AG09309 (cell line): ENCODE results near the gene A1CF.
"Not testable (repeated sequence)": the region's sequence is repeated elsewhere in the genome, so short reads cannot be mapped to it uniquely, and the experiment has no call there.

Experiments
- DNase-seq: peaks from one replicate; pipeline ENCODE4 v3.0.0-alpha.2; 2010; ENCODE audit warnings: low read depth
- H3K4me3 ChIP-seq: 2 replicates; pipeline ENCODE4 v1.5.1; 2011; ENCODE audit warnings: mild to moderate bottlenecking, low read depth, low read length, moderate library complexity; ENCODE audit not compliant: control insufficient read depth
- TF ChIP-seq, protein P1 (sequence below): IDR thresholded peaks from 2 replicates; pipeline ENCODE4 v1.5.1; 2011; ENCODE audit warnings: mild to moderate bottlenecking, low read depth, low read length, inconsistent platforms; ENCODE audit not compliant: insufficient read depth, control insufficient read depth; ENCODE audit errors: missing control alignments

Gene A1CF

DNA sequence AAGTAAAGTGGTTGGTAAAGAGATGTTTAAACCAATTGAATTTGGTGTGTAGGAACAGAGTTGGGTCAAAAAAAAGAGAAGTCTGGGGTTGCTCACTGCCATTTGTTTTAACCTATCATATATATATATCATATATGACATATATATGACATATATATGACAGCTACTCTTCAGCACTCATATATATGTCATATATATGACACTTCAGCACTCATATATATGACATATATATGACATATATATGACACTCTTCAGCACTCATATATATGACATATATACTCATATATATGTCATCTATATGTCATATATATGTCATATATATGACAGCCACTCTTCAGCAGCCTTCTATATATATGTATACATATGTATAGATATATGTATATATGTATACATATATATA, 8.9 kb upstream of the A1CF start:
- no peak overlapping the region for H3K4me3 ChIP-seq
- TF ChIP-seq, protein P1, sequence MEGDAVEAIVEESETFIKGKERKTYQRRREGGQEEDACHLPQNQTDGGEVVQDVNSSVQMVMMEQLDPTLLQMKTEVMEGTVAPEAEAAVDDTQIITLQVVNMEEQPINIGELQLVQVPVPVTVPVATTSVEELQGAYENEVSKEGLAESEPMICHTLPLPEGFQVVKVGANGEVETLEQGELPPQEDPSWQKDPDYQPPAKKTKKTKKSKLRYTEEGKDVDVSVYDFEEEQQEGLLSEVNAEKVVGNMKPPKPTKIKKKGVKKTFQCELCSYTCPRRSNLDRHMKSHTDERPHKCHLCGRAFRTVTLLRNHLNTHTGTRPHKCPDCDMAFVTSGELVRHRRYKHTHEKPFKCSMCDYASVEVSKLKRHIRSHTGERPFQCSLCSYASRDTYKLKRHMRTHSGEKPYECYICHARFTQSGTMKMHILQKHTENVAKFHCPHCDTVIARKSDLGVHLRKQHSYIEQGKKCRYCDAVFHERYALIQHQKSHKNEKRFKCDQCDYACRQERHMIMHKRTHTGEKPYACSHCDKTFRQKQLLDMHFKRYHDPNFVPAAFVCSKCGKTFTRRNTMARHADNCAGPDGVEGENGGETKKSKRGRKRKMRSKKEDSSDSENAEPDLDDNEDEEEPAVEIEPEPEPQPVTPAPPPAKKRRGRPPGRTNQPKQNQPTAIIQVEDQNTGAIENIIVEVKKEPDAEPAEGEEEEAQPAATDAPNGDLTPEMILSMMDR: no peak
- DNase-seq: no peak

DNA sequence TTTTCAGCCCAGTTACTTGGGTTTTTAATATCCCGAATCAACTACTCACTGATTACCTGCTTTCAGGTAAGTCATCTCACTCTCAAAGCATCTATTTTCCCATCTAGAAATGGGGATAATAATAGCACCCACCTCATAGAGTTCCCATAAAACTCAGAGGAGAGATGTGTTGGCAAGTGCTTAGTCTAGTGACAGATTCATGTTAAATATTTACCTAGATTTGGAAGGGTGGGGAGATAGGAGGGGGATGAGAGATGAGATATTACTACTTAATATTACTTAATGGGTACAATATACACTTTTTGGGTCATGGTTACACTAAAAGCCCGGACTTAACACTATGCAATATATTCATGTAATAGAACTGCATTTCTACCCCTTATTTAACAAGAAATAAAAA, 7.0 kb upstream of the A1CF start:
- no peak overlapping the region for H3K4me3 ChIP-seq
- TF ChIP-seq, protein P1: no peak
- DNase-seq: no peak

DNA sequence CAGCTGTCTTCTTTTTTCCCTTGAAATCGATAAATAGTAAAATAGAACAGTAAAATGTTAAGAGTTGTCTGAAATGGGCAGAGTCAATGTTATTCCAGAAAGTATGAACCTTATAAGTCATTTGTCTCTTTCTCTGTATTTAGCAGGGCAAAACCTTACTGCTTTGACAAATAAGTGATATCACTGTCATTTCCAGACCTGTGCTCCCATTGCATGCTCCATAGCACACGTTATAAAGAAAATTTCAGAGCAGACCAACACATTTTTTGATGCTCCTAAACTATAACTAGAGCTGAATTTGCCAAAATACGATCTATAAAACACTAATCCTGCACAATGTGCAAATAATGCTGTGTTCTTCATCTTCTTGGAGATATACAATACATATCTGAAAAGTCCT, 1.1 kb downstream of the A1CF start:
- no peak for DNase-seq
- H3K4me3 ChIP-seq: no peak overlapping the region
- TF ChIP-seq, protein P1: no peak

DNA sequence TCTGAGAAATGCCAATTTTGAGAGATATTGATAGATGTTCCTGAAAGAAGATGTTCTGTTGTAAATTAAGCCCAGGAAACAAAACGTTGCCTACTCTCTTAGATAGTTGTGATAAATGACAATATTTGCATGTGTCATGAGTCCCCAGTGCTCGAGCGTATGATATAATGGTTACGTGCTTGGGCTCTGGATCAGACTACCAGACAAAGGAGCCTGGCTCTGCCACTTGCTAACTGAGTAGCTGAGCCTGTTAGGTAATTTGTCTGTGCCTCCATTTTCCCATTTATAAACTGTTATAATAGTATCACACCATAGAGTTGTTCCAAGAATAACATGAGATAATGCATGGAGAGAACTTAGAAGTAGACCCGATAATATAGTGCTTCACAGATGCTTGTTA, 1.8 kb downstream of the A1CF start:
- TF ChIP-seq, protein P1: no peak
- no peak overlapping the region for H3K4me3 ChIP-seq
- DNase-seq: no peak

DNA sequence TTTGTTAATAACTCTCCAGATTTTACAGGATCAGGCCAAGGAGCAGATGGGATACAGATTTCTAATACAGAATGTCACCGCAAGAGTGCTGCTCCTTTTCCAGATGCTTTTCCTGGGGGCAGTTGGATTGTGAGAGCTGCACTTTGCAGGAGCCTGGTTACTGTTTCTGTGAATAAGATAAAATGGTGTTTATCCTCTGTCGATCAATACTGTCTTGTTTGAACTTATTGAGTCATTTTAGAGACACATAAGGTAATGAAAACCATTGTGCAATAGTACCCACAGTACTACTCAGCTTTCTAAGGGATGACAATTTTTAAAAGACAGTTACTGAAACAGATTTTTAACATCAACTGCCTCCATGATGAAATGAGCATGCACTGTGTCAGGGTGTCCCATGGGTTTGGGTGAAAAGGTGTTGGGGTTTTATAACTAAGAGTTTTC, 2.9 kb downstream of the A1CF start:
- TF ChIP-seq, protein P1: no peak
- H3K4me3 ChIP-seq: no peak overlapping the region
- DNase-seq: no peak

DNA sequence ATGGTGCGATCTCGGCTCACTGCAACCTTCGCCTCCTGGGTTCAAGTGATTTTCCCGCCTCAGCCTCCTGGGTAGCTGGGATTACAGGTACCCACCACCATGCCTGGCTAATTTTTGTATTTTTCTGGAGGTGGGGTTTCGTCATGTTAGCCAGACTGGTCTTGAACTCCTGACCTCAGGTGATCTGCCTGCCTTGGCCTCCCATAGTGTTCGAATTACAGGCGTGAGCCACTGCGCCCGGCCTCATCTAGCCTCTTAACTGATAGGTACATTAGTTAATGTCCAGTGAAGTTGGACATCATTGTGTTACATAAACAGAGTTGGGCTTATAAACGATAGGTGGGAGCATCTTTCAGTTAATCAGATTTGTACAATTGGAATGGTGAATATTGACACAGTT, 4.4 kb downstream of the A1CF start:
- not testable (repeated sequence) for DNase-seq

DNA sequence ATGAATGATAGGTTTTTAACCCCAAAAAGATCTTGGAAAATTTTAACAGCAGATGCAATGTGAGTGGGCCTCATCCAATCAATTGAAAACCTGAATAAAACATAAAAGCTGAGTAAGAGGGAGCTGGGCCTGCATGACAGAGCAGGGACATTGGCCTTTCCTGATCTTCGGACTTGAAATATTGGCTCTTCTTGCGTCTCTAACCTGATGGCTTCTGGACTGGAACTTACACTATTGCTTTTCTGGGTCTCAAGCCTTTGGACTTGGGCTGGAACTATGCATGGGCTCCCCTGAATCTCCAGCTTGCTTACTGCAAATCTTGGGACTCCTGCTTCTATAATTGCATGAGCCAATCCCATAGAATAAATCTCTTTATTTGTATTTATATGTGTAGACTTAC, 9.0 kb downstream of the A1CF start:
- no peak for DNase-seq
- no peak overlapping the region for H3K4me3 ChIP-seq
- TF ChIP-seq, protein P1: no peak

More for the DNA sequence above, 4.4 kb downstream of the A1CF start:
- H3K4me3 ChIP-seq: not testable (repeated sequence)
